Natural killer cell (primary cell): ENCODE data around the gene ACTN3. TPM values are rescaled to one million over a fixed set of nuclear protein-coding genes. Genes with fewer than 3 reads are reported as not detected.
A peak's percentile ranks its signal among the peaks of the same experiment; 100 is the strongest.

Experiments
- ATAC-seq, 3 donors: fragments of 150-1000 bp in 2 of 3; fragments of 200-7000 bp in 1 of 3; cut with Tn5 transposase; 1 replicate in 1 of 3; 2 replicates in 2 of 3; pipeline ENCODE4 v1.10.0; 2021; ENCODE audit warnings: mild to moderate bottlenecking in 2 of 3, moderate library complexity in 2 of 3
- DNase-seq, 2 donors: peaks; one replicate each; pipeline versions ENCODE4 v3.0.0 to v3.0.0-alpha.2; 2013 to 2021; ENCODE audit warnings: mixed read lengths in 1 of 2
- H3K27ac ChIP-seq: one replicate; pipeline ENCODE4 v1.5.1; 2013; ENCODE audit warnings: mild to moderate bottlenecking, low read length
- H3K27me3 ChIP-seq: one replicate; pipeline ENCODE4 v1.6.1; 2013; ENCODE audit warnings: low read length; ENCODE audit not compliant: control insufficient read depth, insufficient read depth
- H3K36me3 ChIP-seq: one replicate; pipeline ENCODE4 v1.6.1; 2013; ENCODE audit warnings: low read length; ENCODE audit not compliant: control insufficient read depth, insufficient read depth
- H3K4me1 ChIP-seq: one replicate; pipeline ENCODE4 v1.6.1; 2013; ENCODE audit warnings: low read length; ENCODE audit not compliant: control insufficient read depth, insufficient read depth
- H3K4me3 ChIP-seq: one replicate; pipeline ENCODE4 v1.5.1; 2013; ENCODE audit warnings: low read length
- H3K9me3 ChIP-seq: one replicate; pipeline ENCODE4 v1.6.1; 2013; ENCODE audit warnings: low read length; ENCODE audit not compliant: control insufficient read depth, insufficient read depth
- H3K27ac Mint-ChIP-seq, 2 donors: one replicate each; pipeline ENCODE4 v1.8.0; 2022; ENCODE audit warnings: mild to moderate bottlenecking in 2 of 2, mixed read lengths in 2 of 2, moderate library complexity in 1 of 2
- H3K27me3 Mint-ChIP-seq, 2 donors: one replicate each; pipeline ENCODE4 v1.8.0; 2022; ENCODE audit warnings: low read depth in 2 of 2, mixed read lengths in 2 of 2
- H3K36me3 Mint-ChIP-seq: one replicate; pipeline ENCODE4 v1.8.0; 2022; ENCODE audit warnings: mixed read lengths
- H3K4me1 Mint-ChIP-seq, 2 donors: one replicate each; pipeline ENCODE4 v1.8.0; 2022; ENCODE audit warnings: mixed read lengths in 2 of 2
- H3K4me3 Mint-ChIP-seq: one replicate; pipeline ENCODE4 v1.8.0; 2022; ENCODE audit warnings: mild to moderate bottlenecking, moderate library complexity, mixed read lengths
- H3K9me3 Mint-ChIP-seq, 2 donors: one replicate each; pipeline ENCODE4 v1.8.0; 2022; ENCODE audit warnings: mixed read lengths in 2 of 2
- CTCF ChIP-seq: fragments of 200-600 bp; IDR thresholded peaks from one replicate; pipeline ENCODE4 v1.8.0; 2022; ENCODE audit warnings: antibody characterized with exemption
- WGBS: methylation state at CpG from one replicate; pipeline ENCODE4 v1.1.7; 2013; ENCODE audit warnings: missing lambda C conversion rate; ENCODE audit not compliant: insufficient coverage; 5-methylcytosine and 5-hydroxymethylcytosine counted together
- intact Hi-C: fragments of 100-400 bp; cut with micrococcal nuclease; formaldehyde crosslinking; loops from one replicate; pipeline ENCODE4 v1.14.2; 2022
- total RNA-seq, 4 donors: library from RNA; stranded (reverse); fragments of 120-200 nt in 1 of 4; gene quantifications; one replicate each; pipeline versions ENCODE4 v1.2.3 to v1.2.4, GENCODE V29; 2013 to 2022

Gene ACTN3
- total RNA-seq, 3 donors from 2014 or later (not counting 1 experiment from before 2014, with no cell fraction given) = 0.33 to 1.00 (median 0.50) TPM

- no peak for TF ChIP-seq CTCF
- ATAC-seq = no peak
- H3K27ac Mint-ChIP-seq = peak overlapping the region in 1 of 2 donors; percentile 92
- Histone ChIP-seq H3K4me3 (no peak overlapping the region), H3K27me3 (no peaks in the 10 kb centered on the region), H3K27ac (no peak overlapping the region), H3K36me3 (peaks cover under 1% of the 10 kb centered on the region), H3K9me3 (no peaks in the 10 kb centered on the region), H3K4me1 (peaks cover 34% of the 10 kb centered on the region)
- 84% methylated on average over 11 of the region's 11 CpGs for WGBS
- DNase-seq = no peak
- H3K4me3 Mint-ChIP-seq = no peak overlapping the region
- intact Hi-C loops = loop anchor here (10.0 kb wide), 1 partner anchor 287 kb away; no protein-coding TSS in a partner anchor
- peaks cover 0 to 9% of the 10 kb centered on the region in 2 donors for H3K27me3 Mint-ChIP-seq
- no peaks in the 10 kb centered on the region for H3K36me3 Mint-ChIP-seq
- H3K4me1 Mint-ChIP-seq = peaks cover 22 to 33% of the 10 kb centered on the region in 2 donors
- no peaks in the 10 kb centered on the region for H3K9me3 Mint-ChIP-seq
Measured at GRCh38 chr11:66548041-66548440, 1.3 kb downstream of the ACTN3 start.

DNA sequence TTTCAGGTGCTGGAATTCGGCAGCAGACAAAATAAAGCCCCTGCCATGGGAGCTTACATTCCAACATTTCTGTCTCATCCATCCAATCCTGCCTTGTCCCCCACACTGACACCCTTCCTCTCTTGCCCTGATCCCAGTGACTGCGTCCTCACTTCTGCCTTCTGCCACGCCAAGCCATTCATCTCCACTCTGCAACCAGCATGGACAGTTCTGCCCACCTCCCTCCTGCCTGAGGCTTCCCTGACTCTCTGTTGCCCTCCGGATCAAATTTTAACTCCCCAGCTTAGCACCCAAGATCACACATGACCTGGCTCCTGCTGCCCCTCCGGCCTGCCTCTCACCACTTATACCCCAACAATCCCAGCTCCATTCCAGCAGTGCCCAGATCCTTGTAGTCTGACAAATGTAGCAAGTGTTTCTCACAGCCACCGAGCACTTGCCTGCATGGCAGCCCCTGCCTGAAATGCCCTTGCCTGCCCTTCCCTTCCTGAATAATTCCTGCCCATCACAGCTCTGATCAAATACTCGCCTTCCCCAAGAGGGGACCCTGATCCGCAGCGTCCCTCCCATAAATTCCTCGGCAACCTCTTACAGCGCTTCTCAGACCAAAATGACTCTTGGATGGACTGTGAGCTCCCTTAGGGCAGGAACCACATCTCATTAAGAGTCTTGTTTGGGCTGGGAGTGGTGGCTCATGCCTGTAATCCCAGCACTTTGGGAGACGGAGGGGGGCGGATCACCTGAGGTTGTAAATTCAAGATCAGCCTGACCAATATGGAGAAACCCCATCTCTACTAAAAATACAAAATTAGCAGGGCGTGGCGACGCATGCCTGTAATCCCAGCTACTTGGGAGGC lies 2.3 kb downstream of the ACTN3 start:
- peaks cover 0 to 9% of the 10 kb centered on the region in 2 donors for H3K27me3 Mint-ChIP-seq
- ATAC-seq (no peak), DNase-seq (no peak)
- TF ChIP-seq CTCF = no peak
- H3K4me1 ChIP-seq = peaks cover 25% of the 10 kb centered on the region
- no peaks in the 10 kb centered on the region for H3K9me3 Mint-ChIP-seq
- H3K27ac Mint-ChIP-seq = no peak overlapping the region
- H3K27ac ChIP-seq = no peak overlapping the region
- intact Hi-C loops = loop anchor here (10.0 kb wide), 1 partner anchor 286 kb away; no protein-coding TSS in a partner anchor
- H3K36me3 ChIP-seq = no peaks in the 10 kb centered on the region
- peak overlapping the region; percentile 43 for H3K4me3 Mint-ChIP-seq
- no peak overlapping the region for H3K4me3 ChIP-seq
- peaks cover 12 to 23% of the 10 kb centered on the region in 2 donors for H3K4me1 Mint-ChIP-seq
- H3K36me3 Mint-ChIP-seq = no peaks in the 10 kb centered on the region
- no peaks in the 10 kb centered on the region for H3K27me3 ChIP-seq
- H3K9me3 ChIP-seq = no peaks in the 10 kb centered on the region
- 82% methylated on average over 16 of the region's 16 CpGs for WGBS

DNA sequence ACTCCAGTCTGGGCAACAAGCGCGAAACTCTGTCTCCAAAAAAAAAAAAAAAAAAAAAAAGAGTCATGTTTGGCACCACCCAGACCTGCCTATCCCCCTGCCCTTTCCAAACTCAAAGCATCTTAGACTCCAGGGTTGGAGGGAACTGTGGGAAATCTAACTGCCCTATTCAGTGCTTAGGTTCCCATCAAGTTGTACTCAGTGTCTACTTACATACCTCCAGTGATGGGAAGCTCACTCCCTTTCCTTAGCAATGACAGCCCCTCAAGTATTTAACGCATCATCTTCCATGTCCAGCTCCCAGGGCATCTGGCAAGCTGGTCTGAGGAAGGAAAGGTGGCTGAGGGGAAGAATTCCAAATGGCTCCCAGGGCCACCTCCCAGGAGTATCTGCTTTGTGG lies 3.0 kb downstream of the ACTN3 start:
- no peaks in the 10 kb centered on the region for H3K36me3 Mint-ChIP-seq
- H3K27ac Mint-ChIP-seq = no peak overlapping the region
- no peak for DNase-seq
- H3K9me3 ChIP-seq = no peaks in the 10 kb centered on the region
- no peaks in the 10 kb centered on the region for H3K9me3 Mint-ChIP-seq
- no peak for ATAC-seq
- H3K4me1 ChIP-seq = peaks cover 18% of the 10 kb centered on the region
- intact Hi-C loops = loop anchor here (10.0 kb wide), 1 partner anchor 285 kb away; no protein-coding TSS in a partner anchor
- TF ChIP-seq CTCF = no peak
- no peak overlapping the region for H3K4me3 Mint-ChIP-seq
- H3K4me3 ChIP-seq = no peak overlapping the region
- no peak overlapping the region for H3K27ac ChIP-seq
- peaks cover 0 to 9% of the 10 kb centered on the region in 2 donors for H3K27me3 Mint-ChIP-seq
- H3K36me3 ChIP-seq = no peaks in the 10 kb centered on the region
- no peaks in the 10 kb centered on the region for H3K27me3 ChIP-seq
- 87% methylated on average over 3 of the region's 3 CpGs for WGBS
- H3K4me1 Mint-ChIP-seq = peaks cover 7 to 17% of the 10 kb centered on the region in 2 donors
